HG03108 (cell line): ENCODE measurements around the gene GLI1.
"Not testable (repeated sequence)": the region's sequence is repeated elsewhere in the genome, so short reads cannot be mapped to it uniquely, and the experiment has no call there.

ENCODE experiments used
- ATAC-seq: cut with Tn5 transposase; IDR thresholded peaks from one replicate; pipeline ENCODE4 v1.9.1; 2021; ENCODE audit warnings: moderate library complexity; ENCODE audit not compliant: unreplicated experiment

GLI1 gene

DNA sequence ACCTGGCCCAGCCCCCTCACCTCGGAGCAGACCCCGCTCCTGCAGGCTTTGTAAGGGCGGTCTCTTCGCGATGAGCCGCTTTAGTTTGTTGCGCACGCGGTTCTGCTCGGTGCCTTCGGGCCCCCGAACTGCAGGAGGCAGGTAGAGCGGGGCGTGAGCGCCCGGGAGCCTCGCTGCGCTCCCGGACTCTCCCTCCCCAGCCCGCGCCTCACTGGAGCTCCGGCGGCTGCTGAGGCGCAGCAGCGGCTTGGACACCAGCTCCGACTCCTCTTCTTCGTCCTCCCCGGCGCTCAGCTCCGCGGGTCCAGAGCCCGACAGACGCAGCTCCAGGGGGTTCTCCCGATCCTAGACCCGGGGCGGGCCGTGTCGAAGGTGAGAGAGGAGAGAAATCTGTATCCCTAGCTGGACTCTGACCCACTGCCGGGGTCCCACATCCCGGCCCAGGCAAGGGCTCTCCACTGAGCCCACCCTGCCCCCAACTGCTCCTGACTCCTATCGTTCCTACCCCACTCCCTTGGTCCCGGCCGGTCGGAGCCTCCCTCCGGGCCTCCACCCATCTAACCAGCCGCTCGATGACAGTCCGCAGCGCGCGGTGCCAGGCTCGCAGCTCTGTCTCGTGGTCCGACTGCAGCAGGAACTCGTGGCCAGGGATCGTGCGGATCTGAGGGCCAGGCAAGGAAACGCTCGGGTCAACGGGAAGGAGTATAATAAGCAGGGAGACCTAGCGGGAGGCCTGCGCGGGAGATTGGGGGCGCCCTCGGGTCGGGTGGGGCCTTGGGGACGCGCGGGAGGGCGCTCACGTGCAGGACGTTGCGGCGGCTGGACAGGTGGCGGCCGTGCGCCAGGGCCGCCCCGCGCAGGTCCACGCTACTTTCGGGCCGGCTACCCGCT, 15.9 kb downstream of the GLI1 start:
- ATAC-seq, result no peak

DNA sequence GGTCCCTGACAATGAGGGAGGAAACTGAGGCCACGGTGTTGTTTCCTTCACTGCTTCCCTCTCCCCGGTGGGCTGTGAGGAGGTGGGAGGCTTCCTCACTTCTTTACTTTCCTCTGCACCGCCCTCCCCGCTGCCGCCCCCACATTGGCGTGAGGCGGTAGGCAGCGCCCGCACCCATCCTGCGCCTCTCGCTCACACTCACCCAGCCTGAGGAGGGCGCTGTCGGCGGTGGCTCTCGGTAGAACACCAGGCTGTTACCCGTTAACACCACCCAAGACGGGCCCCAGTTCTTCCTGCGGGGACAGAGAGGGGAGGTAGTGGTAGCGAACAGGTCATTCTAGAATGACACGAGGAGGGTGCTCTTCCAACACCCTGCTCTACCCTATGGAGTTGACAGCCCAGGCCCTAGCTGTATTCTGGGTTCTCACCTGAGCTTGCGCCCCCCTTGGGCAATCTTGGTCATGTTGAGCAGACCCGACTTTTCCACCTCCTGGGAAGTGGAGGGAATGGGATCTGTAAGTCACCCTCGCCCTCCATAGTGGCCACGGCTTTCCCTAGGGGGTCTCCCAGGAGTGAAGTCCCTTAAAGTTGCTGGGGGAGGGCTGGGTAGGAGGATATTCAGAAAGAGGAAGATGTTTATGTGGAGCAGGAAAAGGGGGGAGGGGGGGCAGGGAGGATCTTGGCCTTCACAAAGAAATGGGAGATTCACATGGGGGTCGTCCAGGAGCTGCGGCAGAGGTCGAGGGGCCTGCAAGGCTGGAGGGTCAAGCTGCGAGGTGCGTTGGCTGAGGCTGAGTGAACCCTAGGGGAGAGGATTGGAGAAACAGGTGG, 16.8 kb downstream of the GLI1 start:
- ATAC-seq, result peak; percentile 33

DNA sequence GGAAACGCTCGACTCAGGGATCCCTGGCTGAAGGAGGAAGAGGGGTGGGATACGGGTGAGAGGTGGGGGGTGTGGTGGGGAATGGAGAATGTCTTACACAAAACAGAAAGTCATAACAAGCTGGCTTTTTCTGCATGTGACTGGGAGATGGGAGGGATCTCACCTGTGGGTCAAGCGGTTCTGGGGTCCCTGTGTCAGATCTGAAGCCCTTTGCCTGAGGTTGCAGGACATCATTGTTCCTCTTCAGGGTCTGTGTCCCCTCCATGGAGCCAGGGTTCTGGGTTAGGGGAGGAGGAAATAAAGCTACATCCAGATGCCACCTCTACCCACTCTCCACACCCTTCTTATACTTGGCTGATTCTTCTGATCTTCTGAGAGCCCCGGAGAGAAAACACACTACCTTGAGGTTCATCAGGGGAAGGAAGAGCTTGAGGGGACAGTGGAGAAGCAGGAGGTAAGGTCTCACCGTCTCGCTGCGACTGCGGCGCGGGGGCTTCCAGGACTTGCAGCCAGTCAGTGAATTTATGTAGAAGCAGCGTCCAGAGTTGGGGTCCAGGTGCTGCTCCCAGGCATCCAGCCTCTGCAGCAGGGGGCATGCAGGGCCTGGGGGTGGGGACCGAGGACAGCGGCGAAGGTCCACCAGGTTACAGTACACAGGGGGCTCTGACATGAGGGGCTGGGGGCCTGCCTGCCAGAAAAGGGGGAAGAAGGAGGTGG, 17.6 kb downstream of the GLI1 start:
- ATAC-seq, result no peak

DNA sequence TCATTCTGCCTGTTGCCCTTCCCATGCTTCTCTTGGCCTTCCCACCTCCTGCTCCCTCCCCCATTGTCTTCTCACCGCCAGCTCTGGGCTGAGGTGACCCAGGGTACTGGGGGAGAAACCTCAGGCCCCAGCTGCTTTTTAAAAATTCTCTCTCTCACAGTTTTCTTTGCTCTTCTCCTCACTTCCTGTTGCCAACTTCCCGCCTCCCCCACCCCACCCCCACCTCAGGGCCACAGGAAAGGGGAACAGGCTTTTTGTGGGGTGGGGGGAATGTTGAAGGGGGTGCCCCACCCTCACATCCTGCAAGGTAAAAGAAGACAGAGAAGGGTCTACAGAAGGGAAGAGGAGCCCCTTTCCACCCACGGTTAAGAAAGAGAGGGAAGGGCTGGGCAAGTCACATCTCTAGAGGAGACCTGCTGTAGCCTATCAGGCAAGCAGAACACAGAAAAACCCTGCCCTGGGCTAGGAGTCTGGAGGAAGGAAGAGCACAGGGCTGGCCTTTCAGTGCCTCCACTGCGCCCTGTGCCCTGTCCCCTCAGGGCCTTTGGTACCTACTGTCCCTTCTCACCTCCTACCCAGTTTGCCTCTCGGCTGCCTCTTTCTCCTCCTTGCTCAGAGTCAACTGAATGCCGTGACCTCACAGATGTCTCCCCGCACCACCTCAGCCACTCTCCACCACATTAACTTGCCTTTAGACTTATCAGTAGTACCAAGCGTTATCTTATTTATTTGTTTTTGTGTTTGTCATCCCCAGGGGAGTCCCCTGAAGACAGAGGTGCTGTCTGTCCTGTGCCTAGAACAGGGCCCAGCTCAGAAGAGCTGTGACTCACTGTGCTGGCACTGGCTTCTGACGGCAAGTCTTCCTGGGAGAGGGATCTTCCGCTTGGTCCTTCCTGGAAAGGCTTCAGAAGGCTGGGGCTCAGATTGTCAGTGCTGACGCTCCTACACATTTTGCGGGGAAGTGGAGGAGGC, 18.4 kb downstream of the GLI1 start:
- peak; percentile 29 for ATAC-seq

DNA sequence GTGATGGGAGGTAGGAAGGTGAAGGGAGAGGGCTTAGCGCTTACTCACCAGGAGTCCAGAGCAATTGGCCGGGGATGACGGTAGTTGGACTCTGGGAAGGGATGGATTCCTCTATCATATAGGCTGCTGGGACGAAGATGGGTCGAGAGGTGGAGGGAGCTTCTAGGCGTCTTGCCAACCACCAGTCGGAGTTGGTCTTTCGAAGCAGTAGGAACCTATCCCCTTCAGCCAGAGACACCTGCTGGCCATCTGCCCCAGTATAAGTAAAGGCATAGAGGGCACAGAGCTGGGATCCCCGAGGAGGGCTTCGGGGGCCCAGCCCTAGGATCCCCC, 19.4 kb downstream of the GLI1 start:
- ATAC-seq, result no peak

DNA sequence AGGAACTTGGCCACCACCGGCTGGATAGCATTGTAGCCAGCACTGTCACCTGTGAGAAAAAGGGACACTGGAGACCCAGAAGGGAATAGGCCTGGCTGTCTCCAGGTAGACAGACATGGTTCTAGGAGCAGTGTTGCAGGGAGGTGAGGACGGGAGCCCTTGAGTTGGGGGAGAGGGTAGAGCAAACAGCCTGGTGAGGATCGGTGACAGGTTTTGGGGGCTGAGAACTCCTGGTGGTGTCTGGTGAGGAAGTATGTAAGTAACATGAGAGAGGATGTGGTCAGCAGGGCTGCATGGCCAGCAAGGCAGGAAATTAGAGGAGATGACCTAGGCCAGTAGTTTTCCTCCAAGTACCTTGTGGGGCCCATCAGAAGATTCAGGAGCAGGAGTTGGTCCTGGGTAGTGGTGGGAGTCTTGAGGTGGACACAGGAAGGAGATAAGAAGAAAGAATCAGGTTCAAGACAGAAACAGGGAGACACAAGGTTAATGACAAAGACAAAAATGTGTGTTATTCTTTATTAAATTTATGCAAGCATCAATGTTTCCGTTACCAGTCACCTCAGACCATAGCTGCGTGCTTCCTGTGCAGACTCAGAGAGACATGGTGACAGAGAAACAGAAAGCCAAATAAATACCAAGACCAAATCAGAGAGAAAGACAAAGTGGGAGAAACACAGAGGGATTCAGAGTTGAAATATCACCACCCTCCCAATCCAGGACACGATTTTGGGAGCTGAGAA, 20.0 kb downstream of the GLI1 start, which contains the start of gene ARHGAP9:
Gene ARHGAP9, minus strand, starts transcription at position 491 of the 740 bp plus-strand sequence. Its CDS starts 460 bp downstream, at position 31.
- peak; percentile 40 for ATAC-seq

DNA sequence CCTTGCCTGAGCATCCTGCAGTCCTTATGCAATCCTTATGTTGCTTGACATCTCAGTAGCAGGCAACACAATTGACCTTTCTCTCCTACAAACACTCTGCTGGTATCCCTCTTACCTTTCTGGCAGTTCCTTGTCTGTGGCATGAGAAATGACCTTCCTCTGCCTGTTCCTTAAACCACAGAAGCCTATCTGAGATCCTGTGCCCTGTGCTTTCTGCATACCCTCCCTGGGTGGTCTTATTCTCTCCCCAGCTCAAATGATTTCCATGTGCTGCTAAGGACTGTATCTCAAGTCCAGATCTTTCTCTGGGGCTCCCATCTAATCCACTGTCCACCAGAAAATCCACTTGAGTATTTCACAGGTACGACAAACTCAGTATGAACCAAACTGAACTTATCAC, 22.1 kb downstream of the GLI1 start:
- ATAC-seq, result no peak

DNA sequence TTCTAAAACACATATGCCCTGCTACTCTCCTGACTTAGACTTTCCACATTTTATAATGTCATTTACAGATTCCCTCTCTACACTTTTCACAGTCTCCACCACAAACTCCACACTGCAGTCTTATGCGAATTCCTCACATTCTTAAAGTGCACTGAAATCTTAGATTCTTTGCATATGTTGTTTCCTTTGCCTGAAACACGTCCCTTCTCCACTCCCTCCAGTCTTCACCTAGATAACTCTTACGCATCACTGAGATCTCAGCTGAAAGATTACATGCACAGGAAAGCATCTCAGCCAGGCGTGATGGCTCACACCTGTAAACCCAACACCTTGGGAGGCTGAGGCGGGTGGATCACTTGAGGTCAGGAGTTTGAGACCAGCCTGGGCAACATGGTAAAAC, 23.9 kb downstream of the GLI1 start:
- ATAC-seq, result no peak

DNA sequence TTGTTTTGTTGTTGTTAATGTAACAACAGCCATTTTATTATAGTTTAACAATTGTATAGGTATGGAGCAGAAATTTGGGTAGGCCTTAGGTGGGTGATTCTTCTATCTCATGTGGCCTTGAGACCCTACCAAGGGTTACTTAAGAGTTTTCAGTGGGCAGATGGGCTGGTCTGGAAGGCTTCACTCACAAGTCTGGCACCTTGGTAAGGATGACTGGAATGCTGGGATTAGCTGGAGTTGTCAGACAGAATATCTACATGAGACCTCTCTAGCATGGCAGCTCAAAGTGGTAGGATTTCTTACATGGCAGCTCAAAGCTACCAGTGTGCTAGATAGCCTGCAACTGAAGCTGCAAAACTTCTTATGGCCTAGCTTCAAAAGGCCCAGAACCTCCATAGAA, 26.1 kb downstream of the GLI1 start:
- ATAC-seq, result no peak

DNA sequence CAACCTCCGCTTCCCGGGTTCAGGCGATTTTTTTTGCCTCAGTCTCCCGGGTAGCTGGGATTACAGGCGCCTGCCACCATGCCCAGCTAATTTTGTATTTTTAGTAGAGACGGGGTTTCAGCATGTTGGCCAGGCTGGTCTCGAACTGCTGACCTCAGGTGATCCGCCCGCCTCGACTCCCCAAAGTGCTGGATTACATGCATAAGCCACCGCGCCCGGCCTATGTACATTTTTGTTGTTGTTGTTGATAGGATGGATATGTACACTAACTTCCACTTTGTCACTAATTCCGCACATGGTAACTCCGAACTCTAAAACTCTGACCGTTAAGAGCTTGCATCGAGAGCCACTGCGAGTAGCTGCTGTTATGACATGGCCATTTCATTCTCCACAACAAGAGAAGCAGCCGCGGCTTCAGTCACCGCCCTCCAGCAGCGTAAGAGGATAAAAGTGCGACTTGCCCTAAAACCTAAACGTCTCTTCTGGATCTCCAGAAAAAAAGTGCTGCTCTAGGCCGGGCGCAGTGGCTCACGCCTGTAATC, 27.5 kb downstream of the GLI1 start:
- no peak for ATAC-seq

DNA sequence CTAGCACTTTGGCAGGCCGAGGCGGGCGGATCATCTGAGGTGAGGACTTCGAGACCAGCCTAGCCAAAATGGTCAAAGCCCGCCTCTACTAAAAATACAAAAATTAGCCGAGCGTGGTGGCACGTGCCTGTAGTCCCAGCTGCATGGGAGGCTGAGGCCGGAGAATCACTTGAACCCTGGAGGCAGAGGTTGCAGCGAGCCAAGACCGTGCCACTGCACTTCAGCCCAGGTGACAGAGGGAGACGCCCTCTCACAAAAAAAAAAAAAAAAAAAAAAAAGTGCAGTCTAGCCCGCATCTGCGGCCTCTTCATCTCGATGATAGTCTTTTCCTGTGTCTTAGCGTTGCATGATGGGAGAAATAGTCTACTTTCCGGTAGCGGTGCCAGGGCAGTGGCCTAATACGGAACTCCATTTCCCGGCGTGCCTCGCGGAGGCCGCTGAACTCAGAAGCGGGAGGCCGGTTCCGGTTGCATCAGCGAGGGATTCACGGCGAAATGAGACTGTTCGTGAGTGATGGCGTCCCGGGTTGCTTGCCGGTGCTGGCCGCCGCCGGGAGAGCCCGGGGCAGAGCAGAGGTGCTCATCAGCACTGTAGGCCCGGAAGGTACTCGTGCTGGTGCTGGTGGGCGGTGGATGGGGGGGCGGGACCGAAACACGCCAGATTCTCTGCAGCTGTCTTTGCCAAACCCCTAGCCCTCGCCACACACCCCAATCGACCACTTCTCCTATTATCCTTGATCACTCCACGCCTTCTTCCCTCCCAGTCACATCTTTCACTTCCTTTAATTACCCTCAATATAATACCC, 28.2 kb downstream of the GLI1 start, which contains the start of gene MARS1:
Gene MARS1, plus strand, starts transcription at position 472 of the 805 bp plus-strand sequence. Its CDS starts 23 bp downstream, at position 495.
- peak; percentile 98 for ATAC-seq

DNA sequence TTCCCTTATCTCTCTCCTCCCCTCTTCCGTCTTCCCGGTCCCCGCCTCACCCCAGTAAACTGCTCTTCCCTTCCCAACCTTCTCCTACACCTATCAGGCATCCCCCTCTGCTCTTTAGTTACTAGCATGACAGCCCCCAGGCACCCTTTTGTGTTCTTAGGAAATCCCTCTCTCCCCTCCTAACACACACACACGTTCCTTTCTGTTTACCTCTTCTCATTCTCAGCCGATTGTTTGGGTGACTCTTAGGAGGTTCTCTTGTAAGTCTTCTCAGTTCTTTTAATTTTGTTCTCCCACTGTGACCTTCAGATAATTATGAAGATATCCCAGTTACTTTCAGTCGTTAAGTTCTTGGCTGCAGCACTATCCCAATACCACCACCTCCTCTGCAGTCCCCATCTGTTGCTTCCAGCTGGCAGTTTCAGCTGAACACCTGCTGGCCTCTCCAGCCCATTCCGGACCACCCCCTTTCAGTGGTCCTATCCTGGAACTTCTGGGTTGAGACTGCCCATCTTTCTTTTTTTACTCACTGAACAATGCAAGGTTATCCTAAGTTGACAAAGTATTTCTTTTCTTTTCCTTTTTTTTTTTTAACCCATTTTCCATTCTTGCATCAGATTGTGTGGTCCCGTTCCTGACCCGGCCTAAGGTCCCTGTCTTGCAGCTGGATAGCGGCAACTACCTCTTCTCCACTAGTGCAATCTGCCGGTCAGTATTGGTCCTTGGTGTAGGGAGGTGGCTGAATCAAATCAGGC, 29.0 kb downstream of the GLI1 start:
- no peak for ATAC-seq

DNA sequence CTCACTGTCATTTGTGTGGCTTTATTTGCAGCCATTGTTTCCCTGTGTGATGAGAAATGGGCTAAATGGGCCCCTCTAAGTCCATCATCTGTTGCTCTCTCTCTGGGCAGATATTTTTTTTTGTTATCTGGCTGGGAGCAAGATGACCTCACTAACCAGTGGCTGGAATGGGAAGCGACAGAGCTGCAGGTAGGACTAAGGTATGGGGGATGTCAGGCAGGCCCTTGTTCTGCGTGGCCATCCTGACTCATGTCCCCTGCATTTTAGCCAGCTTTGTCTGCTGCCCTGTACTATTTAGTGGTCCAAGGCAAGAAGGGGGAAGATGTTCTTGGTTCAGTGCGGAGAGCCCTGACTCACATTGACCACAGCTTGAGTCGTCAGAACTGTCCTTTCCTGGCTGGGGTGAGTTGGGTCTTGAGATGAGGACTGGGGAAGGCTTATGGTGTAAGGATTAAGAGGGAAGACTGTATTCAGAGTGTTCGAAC, 29.6 kb downstream of the GLI1 start:
- ATAC-seq, result no peak

DNA sequence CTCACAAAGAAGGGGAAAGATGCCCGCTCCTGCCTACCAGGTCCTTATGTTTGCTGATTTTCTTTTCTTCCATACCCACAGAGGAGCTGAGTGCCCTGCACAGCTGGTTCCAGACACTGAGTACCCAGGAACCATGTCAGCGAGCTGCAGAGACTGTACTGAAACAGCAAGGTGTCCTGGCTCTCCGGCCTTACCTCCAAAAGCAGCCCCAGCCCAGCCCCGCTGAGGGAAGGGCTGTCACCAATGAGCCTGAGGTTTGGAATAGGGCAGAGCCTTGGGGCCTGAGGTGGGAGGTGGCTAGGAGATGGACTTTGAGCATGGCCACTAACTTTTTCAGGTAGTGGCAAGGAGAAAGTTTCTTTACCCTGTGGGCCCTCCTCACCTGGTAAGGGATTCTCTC, 30.5 kb downstream of the GLI1 start:
- no peak for ATAC-seq

DNA sequence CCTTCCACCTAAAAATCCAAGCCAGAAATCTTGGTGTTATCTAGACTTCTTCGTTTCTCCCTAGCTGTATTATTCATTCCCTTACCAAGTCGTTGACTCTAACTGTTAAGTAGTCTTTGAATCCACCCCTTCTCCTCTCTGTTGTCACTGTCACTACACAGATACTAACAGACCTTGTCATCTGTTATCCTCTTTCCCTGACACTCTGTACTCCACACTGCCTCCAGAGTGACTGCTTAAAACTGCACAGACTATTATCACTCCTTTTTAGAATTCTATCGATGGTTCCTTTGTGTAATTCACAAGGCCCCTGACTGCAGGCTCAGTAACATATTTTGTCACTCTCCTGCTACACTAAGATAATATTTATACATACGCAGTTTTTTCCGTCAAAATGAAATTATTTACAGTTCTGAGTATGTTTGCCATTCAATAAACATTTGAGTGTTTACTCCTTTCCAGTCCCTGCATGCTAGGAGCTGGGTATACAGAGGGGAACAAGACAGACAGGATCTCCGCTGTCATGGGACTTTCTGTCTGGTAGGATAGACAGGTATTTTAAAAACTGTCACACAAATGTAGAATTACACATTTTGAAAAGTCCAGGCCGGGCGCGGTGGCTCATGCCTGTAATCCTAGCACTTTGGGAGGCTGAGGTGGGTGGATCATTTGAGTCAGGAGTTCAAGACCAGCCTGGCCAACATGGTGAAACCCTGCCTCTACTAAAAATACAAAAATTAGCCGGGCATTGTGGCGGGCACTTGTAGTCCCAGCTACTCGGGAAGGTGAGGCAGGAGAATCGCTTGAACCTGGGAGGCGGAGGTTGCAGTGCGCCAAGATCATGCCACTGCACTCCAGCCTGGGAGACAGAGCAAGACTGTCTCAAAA, 32.1 kb downstream of the GLI1 start:
- no peak for ATAC-seq

DNA sequence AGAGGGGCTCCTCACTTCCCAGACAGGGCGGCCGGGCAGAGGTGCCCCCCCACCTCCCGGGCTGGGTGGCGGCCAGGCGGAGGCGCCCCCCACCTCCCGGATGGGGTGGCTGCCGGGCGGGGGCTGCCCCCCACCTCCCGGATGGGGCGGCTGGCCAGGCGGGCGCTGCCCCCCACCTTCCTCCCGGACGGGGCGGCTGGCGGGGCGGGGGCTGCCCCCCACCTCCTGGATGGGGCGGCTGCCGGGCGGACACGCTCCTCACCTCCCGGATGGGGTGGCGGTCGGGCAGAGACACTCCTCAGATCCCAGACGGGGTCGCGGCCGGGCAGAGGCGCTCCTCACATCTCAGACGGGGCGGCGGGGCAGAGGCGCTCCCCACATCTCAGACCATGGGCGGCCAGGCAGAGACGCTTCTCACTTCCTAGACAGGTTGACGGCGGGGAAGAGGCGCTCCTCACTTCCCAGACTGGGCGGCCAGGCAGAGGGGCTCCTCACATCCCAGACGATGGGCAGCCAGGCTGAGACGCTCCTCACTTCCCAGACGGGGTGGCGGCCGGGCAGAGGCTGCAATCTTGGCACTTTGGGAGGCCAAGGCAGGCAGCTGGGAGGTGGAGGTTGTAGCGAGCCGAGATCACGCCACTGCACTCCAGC, 35.6 kb downstream of the GLI1 start:
- ATAC-seq, result not testable (repeated sequence)
